Measurements from ENCODE around the gene PPP4C. TPM values are rescaled to one million over a fixed set of nuclear protein-coding genes. Genes with fewer than 3 reads are reported as not detected.

Gene PPP4C
- total RNA-seq = 10 to 100 TPM; 29.3 to 32.2 TPM

- intact Hi-C loops (cut with DNase I) = no loop called here
- no peaks in the 10 kb centered on the region for H3K9me3 ChIP-seq
- 1 to 6% methylated on average over 23 to 64 of the region's 67 CpGs for WGBS, 2 donors
- H3K36me3 ChIP-seq (replicated peaks in 1 of 2; ENCODE audit: insufficient read depth in 1 of 2, low read depth in 2 of 2) = peaks cover 0 to 3% of the 10 kb centered on the region in 2 donors
- peaks cover 33% of the 10 kb centered on the region for H3K4me1 ChIP-seq
- peak within 1 kb of the TSS; percentile 82 to 98 (median 89) for H3K27ac ChIP-seq
- peak within 1 kb of the TSS; percentile 96 to 99 for H3K4me3 ChIP-seq
- H3K27me3 ChIP-seq = no peaks in the 10 kb centered on the region
- peak; percentile 95 for ATAC-seq
- peak; percentile 90 to 93 (median 92) for DNase-seq
- TF ChIP-seq CTCF (IDR thresholded peaks at IDR 0.05) (peak in 2 of 7 experiments; percentile 10 to 11), POLR2A (IDR thresholded peaks at IDR 0.05) (peak; percentile 61 to 90 (median 89))
Observed at GRCh38 chr16:30075503-30076275, at the start of gene PPP4C. Gene PPP4C (plus strand): TSS chr16:30075994. CDS start chr16:30076378, 384 bp downstream.

- DNase-seq (no peak), ATAC-seq (no peak)
- peaks cover 0 to 22% of the 10 kb centered on the region in 2 donors for H3K27me3 ChIP-seq
- no peak for TF ChIP-seq POLR2A (IDR thresholded peaks at IDR 0.05)
- no peak for TF ChIP-seq CTCF (IDR thresholded peaks at IDR 0.05)
- H3K36me3 ChIP-seq (replicated peaks in 1 of 2; ENCODE audit: insufficient read depth in 1 of 2, low read depth in 2 of 2) = no peaks in the 10 kb centered on the region
- H3K27ac ChIP-seq = no peak overlapping the region
- no peak overlapping the region for H3K4me3 ChIP-seq
- H3K9me3 ChIP-seq = no peaks in the 10 kb centered on the region
- peaks cover 10% of the 10 kb centered on the region for H3K4me1 ChIP-seq
- intact Hi-C loops (cut with DNase I) = loop anchor here (10.0 kb wide), 1 partner anchor 332 kb away; no protein-coding TSS in a partner anchor
- WGBS, 2 donors = 68 to 79% methylated on average over 7 of the region's 18 CpGs
Observed at GRCh38 chr16:30026449-30026848, 49.3 kb upstream of the PPP4C start.

DNA sequence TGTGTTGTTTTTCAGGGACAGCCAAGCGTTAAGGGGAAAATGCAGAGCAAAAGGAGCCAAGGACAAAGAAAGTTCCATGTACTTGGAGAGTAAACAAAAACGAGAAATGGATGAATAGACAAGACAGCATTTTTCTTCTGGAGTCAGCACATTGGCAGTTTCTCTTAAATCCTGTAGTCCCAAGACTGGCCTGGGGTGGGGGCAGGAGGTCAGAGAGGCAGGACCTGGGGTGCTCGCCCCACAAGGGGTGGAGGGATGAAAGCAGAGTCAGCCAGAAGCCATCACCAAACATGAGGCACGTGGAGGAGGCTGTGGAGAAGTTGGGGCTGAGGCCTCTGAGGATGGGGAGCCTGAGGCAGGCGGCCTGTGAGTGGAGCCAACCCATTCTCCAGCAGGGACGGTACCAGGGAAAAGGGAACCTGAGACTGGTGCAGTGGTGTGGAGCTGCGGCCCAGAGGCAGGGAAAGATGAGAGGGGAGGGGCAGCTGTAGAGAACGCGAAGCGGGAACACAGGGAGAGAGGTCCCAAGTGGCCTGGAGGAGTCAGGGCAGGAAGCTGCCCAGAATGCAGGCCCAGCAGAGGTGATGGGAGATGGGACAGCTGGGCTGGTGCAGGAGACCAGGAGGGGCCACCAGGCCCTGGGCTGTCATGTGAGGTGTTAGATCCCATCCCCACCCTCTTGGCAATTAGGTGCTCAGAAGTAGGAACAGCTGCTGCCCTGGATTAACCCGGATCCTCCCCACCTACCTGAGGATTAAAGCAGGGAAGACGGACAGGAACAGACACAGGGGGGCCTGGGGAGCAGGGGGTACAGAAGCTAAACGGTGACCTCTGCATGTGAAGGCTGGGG lies 48.0 kb upstream of the PPP4C start:
- no peak for TF ChIP-seq POLR2A (IDR thresholded peaks at IDR 0.05)
- TF ChIP-seq CTCF (IDR thresholded peaks at IDR 0.05) = no peak
- peaks cover 0 to 31% of the 10 kb centered on the region in 2 donors for H3K27me3 ChIP-seq

DNA sequence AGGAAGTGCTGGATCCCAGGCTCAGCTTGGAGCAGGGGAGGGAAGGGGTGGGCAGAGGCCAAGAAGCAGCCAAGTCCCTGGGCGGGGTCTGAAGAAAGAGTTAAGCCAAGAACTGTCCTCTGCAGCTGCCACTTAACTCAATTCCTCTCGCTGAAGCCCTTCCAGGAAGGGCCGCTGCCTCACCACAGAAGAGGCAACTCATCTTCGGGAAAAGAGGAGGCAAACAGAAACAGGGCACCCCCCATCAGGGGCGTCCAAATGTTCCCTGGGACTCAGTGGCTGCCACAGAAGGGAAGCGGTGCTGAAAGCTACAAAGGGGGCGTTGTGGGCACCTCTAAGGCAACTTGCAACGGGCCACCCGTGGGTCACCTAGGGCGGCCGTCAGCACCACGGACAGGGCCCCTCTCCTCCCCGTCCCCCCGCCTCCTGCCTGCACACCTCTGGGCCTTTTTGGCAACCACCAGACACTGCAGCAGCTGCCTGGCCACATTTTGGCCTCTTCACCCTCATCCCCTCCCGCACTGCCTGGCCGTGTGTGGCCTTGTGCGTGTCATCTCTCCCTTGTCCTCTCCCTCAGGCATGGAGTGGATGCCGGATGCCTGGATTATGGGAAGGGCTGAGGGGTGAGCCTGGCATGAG lies 47.2 kb upstream of the PPP4C start:
- Histone ChIP-seq H3K4me1 (peaks cover 8% of the 10 kb centered on the region), H3K27ac (no peak overlapping the region), H3K27me3 (peaks cover 0 to 31% of the 10 kb centered on the region in 2 donors), H3K9me3 (no peaks in the 10 kb centered on the region), H3K4me3 (no peak overlapping the region), H3K36me3 (replicated peaks in 1 of 2; ENCODE audit: insufficient read depth in 1 of 2, low read depth in 2 of 2) (no peaks in the 10 kb centered on the region)
- no peak for TF ChIP-seq CTCF (IDR thresholded peaks at IDR 0.05)
- TF ChIP-seq POLR2A (IDR thresholded peaks at IDR 0.05) = no peak
- WGBS, 2 donors = 19 to 21% methylated on average over 2 to 18 of the region's 18 CpGs
- intact Hi-C loops (cut with DNase I) = loop anchor here (10.0 kb wide), 1 partner anchor 334 kb away; no protein-coding TSS in a partner anchor
- ATAC-seq = no peak
- no peak for DNase-seq

More for the DNA sequence above, 48.0 kb upstream of the PPP4C start:
- DNase-seq (no peak), ATAC-seq (no peak)
- Histone ChIP-seq H3K4me3 (no peak overlapping the region), H3K9me3 (no peaks in the 10 kb centered on the region), H3K36me3 (replicated peaks in 1 of 2; ENCODE audit: insufficient read depth in 1 of 2, low read depth in 2 of 2) (no peaks in the 10 kb centered on the region), H3K4me1 (peaks cover 8% of the 10 kb centered on the region), H3K27ac (no peak overlapping the region)
- intact Hi-C loops (cut with DNase I) = loop anchor here (10.0 kb wide), 1 partner anchor 333 kb away; no protein-coding TSS in a partner anchor
- WGBS, 2 donors = 39 to 54% methylated on average over 13 of the region's 13 CpGs

Measured in body of pancreas (tissue), 4 donors.